ENCODE data around the gene CADM2. TPM values are rescaled to one million over a fixed set of nuclear protein-coding genes. Genes with fewer than 3 reads are reported as not detected.

CADM2 gene
- total RNA-seq, 1 experiment from 2014 or later: 0.64 TPM

GRCh38 chr3:85796140-85796539 is 837.4 kb downstream of the CADM2 start:
- POLR2A ChIA-PET: no interaction called here
- Histone ChIP-seq H3K9me3 (ENCODE audit: control insufficient read depth, insufficient read depth, low read depth, low read length) (no peaks in the 10 kb centered on the region), H3K36me3 (ENCODE audit: control insufficient read depth, insufficient read depth, low read length) (no peaks in the 10 kb centered on the region), H3K4me1 (ENCODE audit: control insufficient read depth, insufficient read depth, low read length) (no peaks in the 10 kb centered on the region), H3K4me3 (ENCODE audit: low read depth in 2 of 2, low read length in 2 of 2) (no peak overlapping the region), H3K27ac (ENCODE audit: low read length) (no peak overlapping the region), H3K27me3 (ENCODE audit: control insufficient read depth, insufficient read depth, low read length) (no peaks in the 10 kb centered on the region)
- CTCF ChIA-PET: no interaction called here
- no peak for DNase-seq (ENCODE audit: low read depth, low spot score)
- intact Hi-C loops (cut with micrococcal nuclease; ENCODE audit: unreplicated experiment): loop anchor here (10.0 kb wide), 1 partner anchor 201 kb away; no protein-coding TSS in a partner anchor
- in situ Hi-C loops (cut with HindIII; ENCODE audit: low pct_unique_long_range_greater_than_20kb, low sequenced_read_pairs): no loop called here
- ATAC-seq: no peak
- BruUV-seq (replicated peaks): no TSS peak
- TF ChIP-seq, protein P1, sequence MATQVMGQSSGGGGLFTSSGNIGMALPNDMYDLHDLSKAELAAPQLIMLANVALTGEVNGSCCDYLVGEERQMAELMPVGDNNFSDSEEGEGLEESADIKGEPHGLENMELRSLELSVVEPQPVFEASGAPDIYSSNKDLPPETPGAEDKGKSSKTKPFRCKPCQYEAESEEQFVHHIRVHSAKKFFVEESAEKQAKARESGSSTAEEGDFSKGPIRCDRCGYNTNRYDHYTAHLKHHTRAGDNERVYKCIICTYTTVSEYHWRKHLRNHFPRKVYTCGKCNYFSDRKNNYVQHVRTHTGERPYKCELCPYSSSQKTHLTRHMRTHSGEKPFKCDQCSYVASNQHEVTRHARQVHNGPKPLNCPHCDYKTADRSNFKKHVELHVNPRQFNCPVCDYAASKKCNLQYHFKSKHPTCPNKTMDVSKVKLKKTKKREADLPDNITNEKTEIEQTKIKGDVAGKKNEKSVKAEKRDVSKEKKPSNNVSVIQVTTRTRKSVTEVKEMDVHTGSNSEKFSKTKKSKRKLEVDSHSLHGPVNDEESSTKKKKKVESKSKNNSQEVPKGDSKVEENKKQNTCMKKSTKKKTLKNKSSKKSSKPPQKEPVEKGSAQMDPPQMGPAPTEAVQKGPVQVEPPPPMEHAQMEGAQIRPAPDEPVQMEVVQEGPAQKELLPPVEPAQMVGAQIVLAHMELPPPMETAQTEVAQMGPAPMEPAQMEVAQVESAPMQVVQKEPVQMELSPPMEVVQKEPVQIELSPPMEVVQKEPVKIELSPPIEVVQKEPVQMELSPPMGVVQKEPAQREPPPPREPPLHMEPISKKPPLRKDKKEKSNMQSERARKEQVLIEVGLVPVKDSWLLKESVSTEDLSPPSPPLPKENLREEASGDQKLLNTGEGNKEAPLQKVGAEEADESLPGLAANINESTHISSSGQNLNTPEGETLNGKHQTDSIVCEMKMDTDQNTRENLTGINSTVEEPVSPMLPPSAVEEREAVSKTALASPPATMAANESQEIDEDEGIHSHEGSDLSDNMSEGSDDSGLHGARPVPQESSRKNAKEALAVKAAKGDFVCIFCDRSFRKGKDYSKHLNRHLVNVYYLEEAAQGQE (IDR thresholded peaks at IDR 0.05; ENCODE audit: insufficient read depth in 1 of 2, low read depth in 2 of 2, low read length in 1 of 2): no peak
- TF ChIP-seq SIN3A (IDR thresholded peaks at IDR 0.05; ENCODE audit: borderline replicate concordance, insufficient read depth, low read depth, low read length): no peak

DNA sequence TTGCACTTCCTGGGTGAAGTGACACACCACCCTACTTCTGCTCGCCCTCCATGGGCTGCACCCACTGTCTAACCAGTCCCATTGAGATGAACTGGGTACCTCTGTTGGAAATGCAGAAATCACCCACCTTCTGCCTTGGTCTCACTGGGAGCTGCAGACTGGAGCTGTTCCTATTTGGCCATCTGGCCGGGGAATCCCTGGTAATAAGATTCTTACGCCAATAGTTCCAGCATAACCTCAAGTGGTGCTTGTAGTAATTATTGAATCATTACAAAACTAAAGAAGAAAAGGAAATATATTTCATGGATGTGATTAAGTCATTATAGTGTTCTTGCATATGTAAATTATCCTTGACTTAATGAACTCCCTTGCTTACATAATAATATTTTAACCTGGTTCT is 841.9 kb downstream of the CADM2 start:
- no peaks in the 10 kb centered on the region for H3K4me1 ChIP-seq (ENCODE audit: control insufficient read depth, insufficient read depth, low read length)
- in situ Hi-C loops (cut with HindIII; ENCODE audit: low pct_unique_long_range_greater_than_20kb, low sequenced_read_pairs): no loop called here
- ChIA-PET POLR2A (no interaction called here), CTCF (no interaction called here)
- no peak overlapping the region for H3K27ac ChIP-seq (ENCODE audit: low read length)
- no peaks in the 10 kb centered on the region for H3K27me3 ChIP-seq (ENCODE audit: control insufficient read depth, insufficient read depth, low read length)
- intact Hi-C loops (cut with micrococcal nuclease; ENCODE audit: unreplicated experiment): no loop called here
- no peaks in the 10 kb centered on the region for H3K9me3 ChIP-seq (ENCODE audit: control insufficient read depth, insufficient read depth, low read depth, low read length)
- no peak for DNase-seq (ENCODE audit: low read depth, low spot score)
- no TSS peak for BruUV-seq (replicated peaks)
- TF ChIP-seq TCF7L2 (IDR thresholded peaks at IDR 0.05; ENCODE audit: low read depth, low read length) (no peak), POLR2AphosphoS5 (IDR thresholded peaks at IDR 0.05; ENCODE audit: low read depth, low read length) (no peak), SIN3A (IDR thresholded peaks at IDR 0.05; ENCODE audit: borderline replicate concordance, insufficient read depth, low read depth, low read length) (no peak)
- TF ChIP-seq, protein P1 (IDR thresholded peaks at IDR 0.05; ENCODE audit: insufficient read depth in 1 of 2, low read depth in 2 of 2, low read length in 1 of 2): no peak
- TF ChIP-seq, protein P2, sequence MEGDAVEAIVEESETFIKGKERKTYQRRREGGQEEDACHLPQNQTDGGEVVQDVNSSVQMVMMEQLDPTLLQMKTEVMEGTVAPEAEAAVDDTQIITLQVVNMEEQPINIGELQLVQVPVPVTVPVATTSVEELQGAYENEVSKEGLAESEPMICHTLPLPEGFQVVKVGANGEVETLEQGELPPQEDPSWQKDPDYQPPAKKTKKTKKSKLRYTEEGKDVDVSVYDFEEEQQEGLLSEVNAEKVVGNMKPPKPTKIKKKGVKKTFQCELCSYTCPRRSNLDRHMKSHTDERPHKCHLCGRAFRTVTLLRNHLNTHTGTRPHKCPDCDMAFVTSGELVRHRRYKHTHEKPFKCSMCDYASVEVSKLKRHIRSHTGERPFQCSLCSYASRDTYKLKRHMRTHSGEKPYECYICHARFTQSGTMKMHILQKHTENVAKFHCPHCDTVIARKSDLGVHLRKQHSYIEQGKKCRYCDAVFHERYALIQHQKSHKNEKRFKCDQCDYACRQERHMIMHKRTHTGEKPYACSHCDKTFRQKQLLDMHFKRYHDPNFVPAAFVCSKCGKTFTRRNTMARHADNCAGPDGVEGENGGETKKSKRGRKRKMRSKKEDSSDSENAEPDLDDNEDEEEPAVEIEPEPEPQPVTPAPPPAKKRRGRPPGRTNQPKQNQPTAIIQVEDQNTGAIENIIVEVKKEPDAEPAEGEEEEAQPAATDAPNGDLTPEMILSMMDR (IDR thresholded peaks at IDR 0.05): no peak
- no peak overlapping the region for H3K4me3 ChIP-seq (ENCODE audit: low read depth in 2 of 2, low read length in 2 of 2)
- H3K36me3 ChIP-seq (ENCODE audit: control insufficient read depth, insufficient read depth, low read length): no peaks in the 10 kb centered on the region
- ATAC-seq: no peak
